WTC11 (cell line): Measurements from ENCODE around the gene KEAP1. TPM values are rescaled to one million over a fixed set of nuclear protein-coding genes. Genes with fewer than 3 reads are reported as not detected.

Source experiments
- ATAC-seq: fragments of 200-7000 bp; cut with Tn5 transposase; 2 replicates; pipeline ENCODE4 v1.10.0; 2021; ENCODE audit warnings: mild to moderate bottlenecking, moderate library complexity
- CTCF ChIA-PET: fragments of 300-600 bp; sonication (Branson Sonifier 250); formaldehyde crosslinking; loops from one replicate; lab custom pipeline; 2021; ENCODE audit warnings: antibody characterized with exemption; lab: Charles Lee
- POLR2A ChIA-PET: fragments of 350-600 bp; sonication (Branson Sonifier 250); formaldehyde crosslinking; loops from one replicate; lab custom pipeline; 2021; ENCODE audit warnings: antibody characterized with exemption; lab: Charles Lee
- DNase-seq: peaks from one replicate; pipeline ENCODE4 v3.0.0; 2021; ENCODE audit warnings: low spot score
- H3K27ac Mint-ChIP-seq: 2 replicates; pipeline ENCODE4 v1.8.0; 2021; ENCODE audit warnings: mixed read lengths
- H3K27me3 Mint-ChIP-seq: 2 replicates; pipeline ENCODE4 v1.8.0; 2021; ENCODE audit warnings: low read depth, mild to moderate bottlenecking, moderate library complexity, mixed read lengths
- H3K36me3 Mint-ChIP-seq: 2 replicates; pipeline ENCODE4 v1.8.0; 2021; ENCODE audit warnings: mixed read lengths
- H3K4me1 Mint-ChIP-seq: 2 replicates; pipeline ENCODE4 v1.8.0; 2022; ENCODE audit warnings: mixed read lengths
- H3K4me3 Mint-ChIP-seq: 2 replicates; pipeline ENCODE4 v1.8.0; 2021; ENCODE audit warnings: mild to moderate bottlenecking, moderate library complexity, mixed read lengths
- H3K9me3 Mint-ChIP-seq: 2 replicates; pipeline ENCODE4 v1.8.0; 2021; ENCODE audit warnings: mixed read lengths
- CREB1 ChIP-seq: sonication (generic); formaldehyde crosslinking; IDR thresholded peaks from 2 replicates; pipeline ENCODE4 v1.8.0; 2023; ENCODE audit warnings: mild to moderate bottlenecking, missing genetic modification reagents
- CREM ChIP-seq: sonication (generic); formaldehyde crosslinking; IDR thresholded peaks from 2 replicates; pipeline ENCODE4 v1.8.1; 2022; ENCODE audit warnings: mild to moderate bottlenecking, missing genetic modification reagents, moderate library complexity
- ELF4 ChIP-seq: sonication (generic); formaldehyde crosslinking; IDR thresholded peaks from 2 replicates; pipeline ENCODE4 v1.8.1; 2022; ENCODE audit warnings: low read depth, mild to moderate bottlenecking, moderate library complexity, missing genetic modification reagents
- FOXK1 ChIP-seq: sonication (generic); formaldehyde crosslinking; IDR thresholded peaks from 2 replicates; pipeline ENCODE4 v1.8.0; 2022; ENCODE audit warnings: mild to moderate bottlenecking, moderate library complexity, missing genetic modification reagents
- GABPB1 ChIP-seq: sonication (generic); formaldehyde crosslinking; IDR thresholded peaks from 2 replicates; pipeline ENCODE4 v1.8.1; 2023; ENCODE audit warnings: mild to moderate bottlenecking, missing genetic modification reagents
- JUN ChIP-seq: sonication (generic); formaldehyde crosslinking; IDR thresholded peaks from 2 replicates; pipeline ENCODE4 v1.8.0; 2023; ENCODE audit warnings: mild to moderate bottlenecking, missing genetic modification reagents
- KAT7 ChIP-seq: sonication (generic); formaldehyde crosslinking; IDR thresholded peaks from 2 replicates; pipeline ENCODE4 v1.8.1; 2023; ENCODE audit warnings: missing genetic modification reagents, mild to moderate bottlenecking, borderline replicate concordance
- NFYB ChIP-seq: sonication (generic); formaldehyde crosslinking; conservative IDR thresholded peaks from 2 replicates; pipeline ENCODE4 v1.8.0; 2022; ENCODE audit warnings: low read depth, missing genetic modification reagents
- OVOL2 ChIP-seq: fragments of 250-450 bp; sonication (Bioruptor Pico); IDR thresholded peaks from 2 replicates; pipeline ENCODE4 v1.9.0; 2021; ENCODE audit warnings: mild to moderate bottlenecking, borderline replicate concordance
- TCF7 ChIP-seq: sonication (generic); formaldehyde crosslinking; IDR thresholded peaks from 2 replicates; pipeline ENCODE4 v1.8.0; 2022; ENCODE audit warnings: mild to moderate bottlenecking, low read depth, missing genetic modification reagents, moderate library complexity
- ZNF232 ChIP-seq: sonication (generic); formaldehyde crosslinking; IDR thresholded peaks from 2 replicates; pipeline ENCODE4 v1.8.0; 2022; ENCODE audit warnings: mild to moderate bottlenecking, missing genetic modification reagents
- ZNF263 ChIP-seq: sonication (generic); formaldehyde crosslinking; IDR thresholded peaks from 2 replicates; pipeline ENCODE4 v1.8.1; 2022; ENCODE audit warnings: low read depth, mild to moderate bottlenecking, moderate library complexity, missing genetic modification reagents
- total RNA-seq: library from RNA; stranded (reverse); gene quantifications from 3 replicates; pipeline ENCODE4 v1.2.3, GENCODE V29; 2021
- TF ChIP-seq, protein P1 (sequence below): sonication (generic); formaldehyde crosslinking; IDR thresholded peaks from 2 replicates; pipeline ENCODE4 v1.8.0; 2022; ENCODE audit warnings: mild to moderate bottlenecking, missing genetic modification reagents
- TF ChIP-seq, protein P2 (sequence below): sonication (generic); formaldehyde crosslinking; IDR thresholded peaks from 2 replicates; pipeline ENCODE4 v1.8.1; 2022; ENCODE audit warnings: mild to moderate bottlenecking, moderate library complexity, missing genetic modification reagents
- TF ChIP-seq, protein P3 (sequence below): sonication (generic); formaldehyde crosslinking; IDR thresholded peaks from 2 replicates; pipeline ENCODE4 v1.8.1; 2023; ENCODE audit warnings: mild to moderate bottlenecking, missing genetic modification reagents, moderate library complexity
- TF ChIP-seq, protein P4 (sequence below): sonication (generic); formaldehyde crosslinking; IDR thresholded peaks from 2 replicates; pipeline ENCODE4 v1.8.1; 2023; ENCODE audit warnings: mild to moderate bottlenecking, missing genetic modification reagents, moderate library complexity
- TF ChIP-seq, protein P5 (sequence below): sonication (generic); formaldehyde crosslinking; IDR thresholded peaks from 2 replicates; pipeline ENCODE4 v1.8.0; 2022; ENCODE audit warnings: mild to moderate bottlenecking, missing genetic modification reagents
- TF ChIP-seq, protein P6 (sequence below): sonication (generic); formaldehyde crosslinking; IDR thresholded peaks from 2 replicates; pipeline ENCODE4 v1.8.0; 2022; ENCODE audit warnings: mild to moderate bottlenecking, missing genetic modification reagents
- TF ChIP-seq, protein P7 (sequence below): sonication (generic); formaldehyde crosslinking; conservative IDR thresholded peaks from 2 replicates; pipeline ENCODE4 v1.8.1; 2022; ENCODE audit warnings: mild to moderate bottlenecking, missing genetic modification reagents
- TF ChIP-seq, protein P8 (sequence below): sonication (generic); formaldehyde crosslinking; IDR thresholded peaks from 2 replicates; pipeline ENCODE4 v1.8.0; 2022; ENCODE audit warnings: mild to moderate bottlenecking, missing genetic modification reagents
- TF ChIP-seq, protein P9 (sequence below): fragments of 200-600 bp; IDR thresholded peaks from 2 replicates; pipeline ENCODE4 v1.8.0; 2022; ENCODE audit warnings: antibody characterized with exemption

Gene KEAP1
- total RNA-seq, 1 experiment from 2014 or later = 68.7 TPM

DNA sequence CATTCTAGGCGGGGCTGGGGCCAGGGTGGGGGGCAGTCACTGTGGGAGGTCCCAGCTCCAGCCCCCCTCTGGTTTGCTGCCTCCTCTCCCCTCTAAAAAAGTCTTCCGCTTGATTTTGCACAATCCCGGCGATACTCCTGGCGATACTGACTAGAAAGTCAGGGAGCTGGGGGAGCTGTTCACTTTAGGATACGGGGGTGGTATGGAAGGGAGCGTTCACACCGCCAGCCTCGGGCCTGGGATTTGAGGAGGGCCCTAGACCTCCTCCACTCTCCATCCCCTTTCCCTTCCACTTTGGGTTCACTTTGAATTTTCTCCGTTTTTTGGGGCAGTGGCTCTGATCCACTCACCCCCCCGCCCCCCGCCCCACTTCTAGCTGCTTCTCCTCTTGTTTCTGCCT, 35.0 kb downstream of the KEAP1 start (continued):
- TF ChIP-seq, protein P1, sequence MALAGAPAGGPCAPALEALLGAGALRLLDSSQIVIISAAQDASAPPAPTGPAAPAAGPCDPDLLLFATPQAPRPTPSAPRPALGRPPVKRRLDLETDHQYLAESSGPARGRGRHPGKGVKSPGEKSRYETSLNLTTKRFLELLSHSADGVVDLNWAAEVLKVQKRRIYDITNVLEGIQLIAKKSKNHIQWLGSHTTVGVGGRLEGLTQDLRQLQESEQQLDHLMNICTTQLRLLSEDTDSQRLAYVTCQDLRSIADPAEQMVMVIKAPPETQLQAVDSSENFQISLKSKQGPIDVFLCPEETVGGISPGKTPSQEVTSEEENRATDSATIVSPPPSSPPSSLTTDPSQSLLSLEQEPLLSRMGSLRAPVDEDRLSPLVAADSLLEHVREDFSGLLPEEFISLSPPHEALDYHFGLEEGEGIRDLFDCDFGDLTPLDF (CRISPR knock-in tag) = no peak
- TF ChIP-seq, protein P2, sequence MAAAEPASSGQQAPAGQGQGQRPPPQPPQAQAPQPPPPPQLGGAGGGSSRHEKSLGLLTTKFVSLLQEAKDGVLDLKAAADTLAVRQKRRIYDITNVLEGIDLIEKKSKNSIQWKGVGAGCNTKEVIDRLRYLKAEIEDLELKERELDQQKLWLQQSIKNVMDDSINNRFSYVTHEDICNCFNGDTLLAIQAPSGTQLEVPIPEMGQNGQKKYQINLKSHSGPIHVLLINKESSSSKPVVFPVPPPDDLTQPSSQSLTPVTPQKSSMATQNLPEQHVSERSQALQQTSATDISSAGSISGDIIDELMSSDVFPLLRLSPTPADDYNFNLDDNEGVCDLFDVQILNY = no peak
- TF ChIP-seq OVOL2 = no peak

DNA sequence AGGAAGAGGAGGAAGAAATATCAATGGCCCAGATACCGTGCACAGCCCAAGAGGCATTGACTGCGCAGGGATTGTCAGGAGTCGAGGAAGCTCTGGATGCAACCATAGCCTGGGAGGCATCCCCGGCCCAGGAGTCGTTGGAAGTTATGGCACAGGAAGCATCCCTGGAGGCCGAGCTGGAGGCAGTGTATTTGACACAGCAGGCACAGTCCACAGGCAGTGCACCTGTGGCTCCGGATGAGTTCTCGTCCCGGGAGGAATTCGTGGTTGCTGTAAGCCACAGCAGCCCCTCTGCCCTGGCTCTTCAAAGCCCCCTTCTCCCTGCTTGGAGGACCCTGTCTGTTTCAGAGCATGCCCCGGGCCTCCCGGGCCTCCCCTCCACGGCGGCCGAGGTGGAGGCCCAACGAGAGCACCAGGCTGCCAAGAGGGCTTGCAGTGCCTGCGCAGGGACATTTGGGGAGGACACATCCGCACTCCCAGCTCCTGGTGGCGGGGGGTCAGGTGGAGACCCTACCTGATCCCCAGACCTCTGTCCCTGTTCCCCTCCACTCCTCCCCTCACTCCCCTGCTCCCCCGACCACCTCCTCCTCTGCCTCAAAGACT, 36.0 kb downstream of the KEAP1 start:
- ATAC-seq (no peak), DNase-seq (no peak)
- no peak overlapping the region for H3K4me3 Mint-ChIP-seq
- H3K27me3 Mint-ChIP-seq = peaks cover 13% of the 10 kb centered on the region
- no peak overlapping the region for H3K27ac Mint-ChIP-seq
- no peaks in the 10 kb centered on the region for H3K9me3 Mint-ChIP-seq
- ChIA-PET CTCF (interaction anchor here (0.7 to 2.9 kb wide), 7 partner anchors 11 to 397 kb away, joined by 3 to 28 read pairs (median 4); no protein-coding TSS in a partner anchor), POLR2A (no interaction called here)
- peaks cover 18% of the 10 kb centered on the region for H3K4me1 Mint-ChIP-seq
- H3K36me3 Mint-ChIP-seq = no peaks in the 10 kb centered on the region
- TF ChIP-seq ELF4 (CRISPR knock-in tag) = no peak
- TF ChIP-seq, protein P3, sequence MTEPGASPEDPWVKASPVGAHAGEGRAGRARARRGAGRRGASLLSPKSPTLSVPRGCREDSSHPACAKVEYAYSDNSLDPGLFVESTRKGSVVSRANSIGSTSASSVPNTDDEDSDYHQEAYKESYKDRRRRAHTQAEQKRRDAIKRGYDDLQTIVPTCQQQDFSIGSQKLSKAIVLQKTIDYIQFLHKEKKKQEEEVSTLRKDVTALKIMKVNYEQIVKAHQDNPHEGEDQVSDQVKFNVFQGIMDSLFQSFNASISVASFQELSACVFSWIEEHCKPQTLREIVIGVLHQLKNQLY (CRISPR knock-in tag) = no peak
- TF ChIP-seq, protein P4, sequence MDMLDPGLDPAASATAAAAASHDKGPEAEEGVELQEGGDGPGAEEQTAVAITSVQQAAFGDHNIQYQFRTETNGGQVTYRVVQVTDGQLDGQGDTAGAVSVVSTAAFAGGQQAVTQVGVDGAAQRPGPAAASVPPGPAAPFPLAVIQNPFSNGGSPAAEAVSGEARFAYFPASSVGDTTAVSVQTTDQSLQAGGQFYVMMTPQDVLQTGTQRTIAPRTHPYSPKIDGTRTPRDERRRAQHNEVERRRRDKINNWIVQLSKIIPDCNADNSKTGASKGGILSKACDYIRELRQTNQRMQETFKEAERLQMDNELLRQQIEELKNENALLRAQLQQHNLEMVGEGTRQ = no peak
- no peak for TF ChIP-seq ZNF263 (CRISPR knock-in tag)
- TF ChIP-seq CREM (CRISPR knock-in tag) = no peak
- no peak for TF ChIP-seq KAT7
- no peak for TF ChIP-seq ZNF232 (CRISPR knock-in tag)
- TF ChIP-seq, protein P5, sequence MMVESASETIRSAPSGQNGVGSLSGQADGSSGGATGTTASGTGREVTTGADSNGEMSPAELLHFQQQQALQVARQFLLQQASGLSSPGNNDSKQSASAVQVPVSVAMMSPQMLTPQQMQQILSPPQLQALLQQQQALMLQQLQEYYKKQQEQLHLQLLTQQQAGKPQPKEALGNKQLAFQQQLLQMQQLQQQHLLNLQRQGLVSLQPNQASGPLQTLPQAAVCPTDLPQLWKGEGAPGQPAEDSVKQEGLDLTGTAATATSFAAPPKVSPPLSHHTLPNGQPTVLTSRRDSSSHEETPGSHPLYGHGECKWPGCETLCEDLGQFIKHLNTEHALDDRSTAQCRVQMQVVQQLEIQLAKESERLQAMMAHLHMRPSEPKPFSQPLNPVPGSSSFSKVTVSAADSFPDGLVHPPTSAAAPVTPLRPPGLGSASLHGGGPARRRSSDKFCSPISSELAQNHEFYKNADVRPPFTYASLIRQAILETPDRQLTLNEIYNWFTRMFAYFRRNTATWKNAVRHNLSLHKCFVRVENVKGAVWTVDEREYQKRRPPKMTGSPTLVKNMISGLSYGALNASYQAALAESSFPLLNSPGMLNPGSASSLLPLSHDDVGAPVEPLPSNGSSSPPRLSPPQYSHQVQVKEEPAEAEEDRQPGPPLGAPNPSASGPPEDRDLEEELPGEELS (CRISPR knock-in tag) = no peak
- no peak for TF ChIP-seq CREB1 (CRISPR knock-in tag)
- TF ChIP-seq, protein P6, sequence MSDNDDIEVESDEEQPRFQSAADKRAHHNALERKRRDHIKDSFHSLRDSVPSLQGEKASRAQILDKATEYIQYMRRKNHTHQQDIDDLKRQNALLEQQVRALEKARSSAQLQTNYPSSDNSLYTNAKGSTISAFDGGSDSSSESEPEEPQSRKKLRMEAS = no peak
- TF ChIP-seq FOXK1 = no peak
- TF ChIP-seq, protein P7, sequence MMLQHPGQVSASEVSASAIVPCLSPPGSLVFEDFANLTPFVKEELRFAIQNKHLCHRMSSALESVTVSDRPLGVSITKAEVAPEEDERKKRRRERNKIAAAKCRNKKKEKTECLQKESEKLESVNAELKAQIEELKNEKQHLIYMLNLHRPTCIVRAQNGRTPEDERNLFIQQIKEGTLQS (CRISPR knock-in tag) = no peak
- TF ChIP-seq, protein P8, sequence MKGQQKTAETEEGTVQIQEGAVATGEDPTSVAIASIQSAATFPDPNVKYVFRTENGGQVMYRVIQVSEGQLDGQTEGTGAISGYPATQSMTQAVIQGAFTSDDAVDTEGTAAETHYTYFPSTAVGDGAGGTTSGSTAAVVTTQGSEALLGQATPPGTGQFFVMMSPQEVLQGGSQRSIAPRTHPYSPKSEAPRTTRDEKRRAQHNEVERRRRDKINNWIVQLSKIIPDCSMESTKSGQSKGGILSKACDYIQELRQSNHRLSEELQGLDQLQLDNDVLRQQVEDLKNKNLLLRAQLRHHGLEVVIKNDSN (CRISPR knock-in tag) = no peak

DNA sequence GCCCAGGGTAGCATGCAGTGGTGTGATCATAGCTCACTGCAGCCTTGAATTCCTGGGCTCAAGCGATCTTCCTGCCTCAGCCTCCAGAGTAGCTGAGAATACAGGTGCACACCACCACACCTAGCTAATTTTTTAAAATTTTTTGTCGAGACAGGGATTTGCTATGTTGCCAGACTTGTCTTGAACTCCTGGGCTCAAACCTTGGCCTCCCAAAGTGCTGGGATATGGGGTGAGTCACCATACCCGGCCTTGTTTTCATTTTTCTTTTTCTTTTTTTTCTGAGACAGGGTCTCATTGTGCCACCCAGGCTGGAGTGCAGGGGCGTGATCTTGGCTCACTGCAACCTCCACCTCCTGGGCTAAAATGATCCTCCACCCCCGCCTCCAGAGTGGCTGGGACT, 38.7 kb downstream of the KEAP1 start:
- no peaks in the 10 kb centered on the region for H3K9me3 Mint-ChIP-seq
- H3K4me3 Mint-ChIP-seq = no peak overlapping the region
- H3K27me3 Mint-ChIP-seq = peaks cover 19% of the 10 kb centered on the region
- DNase-seq (no peak), ATAC-seq (no peak)
- no peak overlapping the region for H3K27ac Mint-ChIP-seq
- no peaks in the 10 kb centered on the region for H3K36me3 Mint-ChIP-seq
- H3K4me1 Mint-ChIP-seq = peaks cover 19% of the 10 kb centered on the region
- ChIA-PET POLR2A (no interaction called here), CTCF (interaction anchor here (1.8 kb wide), 1 partner anchor 15 kb away, joined by 5 read pairs; no protein-coding TSS in a partner anchor)
- no peak for TF ChIP-seq GABPB1 (CRISPR knock-in tag)
- TF ChIP-seq JUN (CRISPR knock-in tag) = no peak
- TF ChIP-seq, protein P6 = no peak
- TF ChIP-seq NFYB (CRISPR knock-in tag) = no peak
- no peak for TF ChIP-seq ELF4 (CRISPR knock-in tag)
- TF ChIP-seq TCF7 = no peak
- TF ChIP-seq, protein P9, sequence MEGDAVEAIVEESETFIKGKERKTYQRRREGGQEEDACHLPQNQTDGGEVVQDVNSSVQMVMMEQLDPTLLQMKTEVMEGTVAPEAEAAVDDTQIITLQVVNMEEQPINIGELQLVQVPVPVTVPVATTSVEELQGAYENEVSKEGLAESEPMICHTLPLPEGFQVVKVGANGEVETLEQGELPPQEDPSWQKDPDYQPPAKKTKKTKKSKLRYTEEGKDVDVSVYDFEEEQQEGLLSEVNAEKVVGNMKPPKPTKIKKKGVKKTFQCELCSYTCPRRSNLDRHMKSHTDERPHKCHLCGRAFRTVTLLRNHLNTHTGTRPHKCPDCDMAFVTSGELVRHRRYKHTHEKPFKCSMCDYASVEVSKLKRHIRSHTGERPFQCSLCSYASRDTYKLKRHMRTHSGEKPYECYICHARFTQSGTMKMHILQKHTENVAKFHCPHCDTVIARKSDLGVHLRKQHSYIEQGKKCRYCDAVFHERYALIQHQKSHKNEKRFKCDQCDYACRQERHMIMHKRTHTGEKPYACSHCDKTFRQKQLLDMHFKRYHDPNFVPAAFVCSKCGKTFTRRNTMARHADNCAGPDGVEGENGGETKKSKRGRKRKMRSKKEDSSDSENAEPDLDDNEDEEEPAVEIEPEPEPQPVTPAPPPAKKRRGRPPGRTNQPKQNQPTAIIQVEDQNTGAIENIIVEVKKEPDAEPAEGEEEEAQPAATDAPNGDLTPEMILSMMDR = no peak
